AG10803 (cell line): ENCODE results near the gene COL23A1.

ENCODE experiments used
- DNase-seq: peaks from one replicate; pipeline ENCODE4 v3.0.0; 2010; ENCODE audit warnings: low read depth
- H3K4me3 ChIP-seq: 2 replicates; pipeline ENCODE4 v1.5.1; 2011; ENCODE audit warnings: mild to moderate bottlenecking, low read length, control low read depth
- TF ChIP-seq, protein P1 (sequence below): conservative IDR thresholded peaks from 2 replicates; pipeline ENCODE4 v1.5.1; 2011; ENCODE audit warnings: mild to moderate bottlenecking, low read length, control low read depth, inconsistent platforms

The COL23A1 gene

DNA sequence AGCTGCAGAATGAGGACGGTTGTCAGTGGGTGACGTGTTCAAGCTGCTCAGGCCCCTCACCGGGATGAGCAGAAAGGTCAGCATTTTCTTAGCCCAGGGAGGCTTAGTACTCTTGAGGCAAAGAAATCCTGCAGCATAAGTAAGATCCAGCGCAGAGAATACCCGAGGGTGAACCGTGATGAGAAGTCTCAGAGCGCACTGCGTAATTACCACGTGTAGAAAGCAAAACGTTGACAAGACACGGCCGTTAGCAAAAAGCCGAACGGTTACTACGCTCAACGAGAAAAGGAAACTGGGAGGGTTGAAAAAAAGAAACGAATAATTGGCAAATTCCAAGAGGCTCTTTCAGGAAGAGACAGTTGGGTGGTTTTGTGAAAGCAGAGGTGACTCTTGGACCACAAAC lies 104.0 kb downstream of the COL23A1 start:
- no peak for DNase-seq
- TF ChIP-seq, protein P1, sequence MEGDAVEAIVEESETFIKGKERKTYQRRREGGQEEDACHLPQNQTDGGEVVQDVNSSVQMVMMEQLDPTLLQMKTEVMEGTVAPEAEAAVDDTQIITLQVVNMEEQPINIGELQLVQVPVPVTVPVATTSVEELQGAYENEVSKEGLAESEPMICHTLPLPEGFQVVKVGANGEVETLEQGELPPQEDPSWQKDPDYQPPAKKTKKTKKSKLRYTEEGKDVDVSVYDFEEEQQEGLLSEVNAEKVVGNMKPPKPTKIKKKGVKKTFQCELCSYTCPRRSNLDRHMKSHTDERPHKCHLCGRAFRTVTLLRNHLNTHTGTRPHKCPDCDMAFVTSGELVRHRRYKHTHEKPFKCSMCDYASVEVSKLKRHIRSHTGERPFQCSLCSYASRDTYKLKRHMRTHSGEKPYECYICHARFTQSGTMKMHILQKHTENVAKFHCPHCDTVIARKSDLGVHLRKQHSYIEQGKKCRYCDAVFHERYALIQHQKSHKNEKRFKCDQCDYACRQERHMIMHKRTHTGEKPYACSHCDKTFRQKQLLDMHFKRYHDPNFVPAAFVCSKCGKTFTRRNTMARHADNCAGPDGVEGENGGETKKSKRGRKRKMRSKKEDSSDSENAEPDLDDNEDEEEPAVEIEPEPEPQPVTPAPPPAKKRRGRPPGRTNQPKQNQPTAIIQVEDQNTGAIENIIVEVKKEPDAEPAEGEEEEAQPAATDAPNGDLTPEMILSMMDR = no peak
- no peak overlapping the region for H3K4me3 ChIP-seq

DNA sequence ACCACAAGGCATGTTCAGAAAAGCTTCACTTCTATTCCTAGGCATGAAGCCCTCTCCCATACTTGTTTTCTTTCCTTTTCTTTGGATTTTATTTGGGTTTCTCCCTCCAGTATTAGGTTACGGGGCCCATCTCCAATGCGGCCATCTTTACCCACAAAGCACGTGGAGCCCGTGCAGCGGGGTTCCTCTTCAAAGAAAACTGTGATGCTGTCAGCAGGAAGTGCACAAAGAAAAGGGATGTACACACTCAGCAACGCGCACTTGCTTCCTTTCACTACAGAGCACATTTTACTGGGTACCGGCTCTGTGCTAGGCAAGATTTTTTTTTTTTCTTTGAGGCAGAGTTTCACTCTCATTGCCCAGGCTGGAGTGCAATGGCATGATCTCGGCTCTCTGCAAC lies 106.6 kb downstream of the COL23A1 start:
- TF ChIP-seq, protein P1 = no peak
- peak; percentile 8 for DNase-seq
- H3K4me3 ChIP-seq = no peak overlapping the region

DNA sequence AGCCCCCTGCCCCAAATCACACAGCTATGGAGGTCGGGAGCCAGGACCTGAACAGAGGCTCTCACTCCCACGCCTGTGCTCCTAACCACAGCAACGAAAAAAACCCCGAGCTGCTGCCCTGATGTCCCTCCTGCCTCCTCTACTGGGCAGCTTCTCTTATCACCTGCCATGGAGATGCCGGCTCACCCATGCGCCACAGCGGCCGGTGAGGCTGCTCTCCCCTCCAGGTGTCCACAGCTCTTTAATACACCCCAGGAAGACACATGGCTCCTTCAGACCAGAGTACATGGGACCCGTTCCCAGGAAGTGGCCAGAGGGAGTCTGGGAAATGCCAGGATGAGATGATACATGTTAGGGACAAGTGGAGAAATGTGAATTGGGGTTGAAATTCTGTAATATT lies 110.9 kb downstream of the COL23A1 start:
- DNase-seq = no peak
- no peak overlapping the region for H3K4me3 ChIP-seq
- TF ChIP-seq, protein P1 = no peak

DNA sequence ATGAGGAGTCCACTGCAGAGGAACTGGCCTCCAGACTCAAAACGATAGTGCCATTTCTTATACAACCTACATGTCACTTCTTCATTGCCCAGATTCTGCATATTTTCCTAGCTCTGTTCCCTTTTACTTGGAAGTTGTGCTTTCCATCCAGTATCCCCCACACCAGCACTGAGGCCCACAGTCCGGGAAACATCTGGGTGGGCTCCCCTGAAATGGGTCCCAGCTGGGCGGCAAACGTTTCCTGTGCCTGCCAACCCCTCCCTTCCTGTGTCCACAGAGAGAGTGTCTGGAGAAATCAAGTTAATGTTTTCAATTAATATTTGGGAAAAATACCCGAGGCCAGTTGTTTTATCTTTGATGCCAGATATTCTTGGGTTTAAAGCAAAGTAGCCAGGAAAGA lies 111.8 kb downstream of the COL23A1 start:
- DNase-seq = no peak
- H3K4me3 ChIP-seq = no peak overlapping the region
- TF ChIP-seq, protein P1 = no peak

DNA sequence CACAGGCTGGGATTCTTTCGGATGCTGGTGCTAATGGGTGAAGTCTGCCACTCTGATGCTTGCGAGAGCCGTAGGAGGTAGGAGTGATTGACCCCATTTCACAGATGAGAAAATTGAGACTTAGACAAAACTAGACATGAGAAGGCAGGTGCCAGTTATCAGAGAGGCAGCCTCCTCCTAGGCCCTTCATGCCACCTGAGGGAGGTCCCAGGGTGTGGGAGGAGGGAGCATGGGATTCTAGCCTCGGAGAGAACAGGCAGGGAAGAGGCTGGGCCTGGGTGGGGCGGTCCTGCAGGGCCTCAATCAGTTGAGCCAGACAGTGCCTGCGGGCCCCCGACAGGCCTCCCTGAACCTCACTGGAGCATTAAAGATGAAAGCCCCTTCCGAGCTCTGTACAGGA lies 112.4 kb downstream of the COL23A1 start:
- no peak for DNase-seq
- no peak overlapping the region for H3K4me3 ChIP-seq
- TF ChIP-seq, protein P1 = no peak

DNA sequence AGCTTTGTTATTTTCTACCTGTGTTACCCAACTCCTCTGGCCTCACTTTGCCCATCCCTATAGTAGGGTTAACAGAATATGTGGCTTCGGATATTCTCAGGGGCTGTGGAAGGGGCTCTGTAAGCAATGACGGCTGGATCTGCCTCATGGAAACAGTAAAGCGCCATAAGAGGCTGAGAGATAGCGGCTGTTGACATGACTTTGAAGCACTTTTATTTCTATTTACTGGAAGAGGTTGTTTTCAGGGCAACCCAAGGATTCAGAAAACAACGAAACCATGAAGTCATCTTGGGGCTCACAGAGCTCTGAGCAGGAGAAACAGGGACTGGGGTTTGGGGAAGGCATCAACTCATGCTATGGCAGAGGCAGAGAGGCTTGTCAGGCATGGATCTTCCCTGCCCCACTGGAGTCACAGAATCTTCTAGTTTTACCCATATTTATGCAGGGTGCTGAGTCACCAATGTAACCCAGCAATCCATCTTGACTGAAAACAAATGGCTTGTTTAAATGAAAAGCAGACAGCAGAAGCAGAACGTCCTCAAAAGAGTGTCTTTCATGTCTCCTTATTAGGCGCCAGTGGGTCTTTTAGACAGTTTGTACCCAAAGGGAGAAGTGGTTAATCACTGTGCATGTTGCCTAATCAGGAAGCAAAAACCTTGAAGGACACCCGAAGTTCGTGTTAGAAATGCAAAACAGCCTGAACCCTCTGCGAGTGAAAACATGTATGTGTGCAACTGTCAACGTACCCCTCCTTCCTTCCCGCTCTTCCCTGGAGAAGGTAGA lies 113.0 kb downstream of the COL23A1 start:
- DNase-seq = peak; percentile 44
- TF ChIP-seq, protein P1 = no peak
- H3K4me3 ChIP-seq = no peak overlapping the region

DNA sequence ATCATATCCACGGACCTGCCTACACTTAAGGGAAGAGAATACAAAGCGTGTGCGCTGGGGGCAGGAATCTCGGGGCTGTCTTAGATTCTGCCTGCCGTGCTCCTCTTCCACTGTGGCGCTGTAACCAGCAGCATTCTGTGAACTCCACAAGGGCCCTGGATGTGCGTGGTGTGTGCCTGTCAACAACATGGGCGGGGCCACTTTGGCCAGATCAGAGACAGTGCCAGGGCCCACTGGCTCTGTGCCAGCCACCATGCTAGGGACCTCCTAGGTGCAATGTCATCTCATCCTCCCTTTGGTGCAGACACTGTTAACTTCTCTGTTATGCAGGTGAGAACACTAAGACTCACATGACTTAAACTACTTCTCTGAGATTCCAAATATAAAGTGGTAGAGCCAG lies 113.7 kb downstream of the COL23A1 start:
- no peak overlapping the region for H3K4me3 ChIP-seq
- TF ChIP-seq, protein P1 = no peak
- DNase-seq = no peak
